Breast epithelium (tissue), 3 donors: ENCODE data around the gene PPM1J.

Source experiments
- CTCF ChIP-seq, 3 donors: fragments of 450-650 bp; IDR thresholded peaks; one replicate each; pipeline ENCODE4 v1.5.1; 2016 to 2017; ENCODE audit warnings: antibody characterized with exemption in 3 of 3, mild to moderate bottlenecking in 3 of 3, moderate library complexity in 3 of 3
- POLR2A ChIP-seq: fragments of 450-650 bp; IDR thresholded peaks from one replicate; pipeline ENCODE4 v1.6.1; 2016; ENCODE audit warnings: antibody characterized with exemption, mild to moderate bottlenecking, moderate library complexity
- POLR2AphosphoS5 ChIP-seq, 3 donors: sonication (generic); formaldehyde crosslinking; IDR thresholded peaks; one replicate each; pipeline ENCODE4 v1.6.1; 2017; ENCODE audit warnings: antibody characterized with exemption in 3 of 3

DNA sequence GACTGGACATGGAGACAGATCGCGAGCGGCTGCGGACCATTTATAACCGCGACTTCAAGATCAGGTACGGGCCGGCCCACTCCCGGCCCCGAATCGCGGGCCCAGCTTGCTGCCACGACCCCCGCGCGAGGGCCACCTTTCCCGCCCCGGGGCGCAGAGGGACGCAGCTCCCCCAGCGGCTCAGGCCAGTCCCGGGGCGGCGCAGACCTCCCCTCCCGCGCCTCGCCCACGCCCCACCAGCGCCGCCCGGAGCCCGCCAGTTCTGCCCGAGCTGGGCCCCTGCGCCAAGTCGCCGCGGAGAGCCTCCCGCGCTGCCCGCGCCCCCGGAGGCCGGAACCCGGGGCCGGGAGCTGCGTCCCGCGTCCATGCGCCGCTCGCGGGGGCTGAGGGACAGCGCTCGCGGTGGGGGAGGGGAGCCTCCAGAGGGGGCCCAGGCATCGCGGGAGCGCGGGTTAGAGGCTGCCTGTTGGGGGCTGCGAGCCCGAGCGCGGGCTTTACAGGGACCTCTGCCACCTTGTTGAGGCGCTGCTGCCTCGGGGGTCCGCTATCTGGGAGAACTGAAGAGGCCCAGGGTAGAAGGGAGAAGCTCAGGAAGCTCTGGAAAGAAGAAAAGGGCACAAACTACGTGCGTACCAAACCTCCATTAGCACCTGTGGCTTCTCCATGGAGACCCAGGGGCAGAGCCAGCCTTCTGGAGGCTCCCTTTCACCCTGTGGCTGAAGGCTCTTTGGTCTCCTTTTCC lies 40.0 kb downstream of the PPM1J start:
- TF ChIP-seq CTCF (IDR thresholded peaks at IDR 0.05) (no peak), POLR2A (no peak), POLR2AphosphoS5 (IDR thresholded peaks at IDR 0.05) (no peak)
